GM12878 (cell line): ENCODE data around the gene LSM3. TPM values are rescaled to one million over a fixed set of nuclear protein-coding genes. Genes with fewer than 3 reads are reported as not detected.
A peak's percentile ranks its signal among the peaks of the same experiment; 100 is the strongest.

Source experiments
- ATAC-seq: fragments of 200-7000 bp; cut with Tn5 transposase; 3 replicates; pipeline ENCODE4 v1.9.1; 2020; ENCODE audit warnings: mild to moderate bottlenecking, moderate library complexity
- BruUV-seq: library from RNA; stranded (reverse); fragments of 400-500 nt; replicated peaks from 2 replicates; lab custom pipeline; 2021; lab: Mats Ljungman, UMichigan
- CTCF ChIA-PET: fragments of 300-600 bp; sonication (Branson Sonifier 250); formaldehyde crosslinking; extraction: SDS; loops from one replicate; lab custom pipeline; 2021; ENCODE audit warnings: inconsistent platforms; lab: Yijun Ruan, JAX
- POLR2A ChIA-PET: fragments of 350-600 bp; formaldehyde crosslinking; extraction: SDS; loops from one replicate; lab custom pipeline; 2021; ENCODE audit warnings: inconsistent platforms; lab: Charles Lee
- RAD21 ChIA-PET: fragments of 300-600 bp; sonication (Branson Sonifier 250); formaldehyde crosslinking; loops from one replicate; lab custom pipeline; 2023; ENCODE audit warnings: antibody characterized with exemption; ENCODE audit not compliant: unreplicated experiment; lab: Charles Lee
- SMC1A ChIA-PET: fragments of 300-600 bp; sonication (Branson Sonifier 250); formaldehyde crosslinking; loops from one replicate; lab custom pipeline; 2023; ENCODE audit not compliant: unreplicated experiment, uncharacterized antibody; lab: Charles Lee
- DNase-seq: peaks from one replicate; pipeline ENCODE4 v3.0.0-alpha.2; 2011; ENCODE audit warnings: low read depth, low spot score
- FAIRE-seq: peaks from 3 replicates; lab custom pipeline; 2011; peaks lifted over from hg19 to GRCh38; lab: Jason Lieb, UNC
- H2AFZ ChIP-seq: 2 replicates; pipeline ENCODE4 v1.6.0; 2011; ENCODE audit warnings: low read depth, low read length, control low read depth; ENCODE audit not compliant: control insufficient read depth
- H3K27ac ChIP-seq: 2 replicates; pipeline ENCODE4 v1.5.1; 2011; ENCODE audit warnings: control low read depth; ENCODE audit not compliant: control insufficient read depth, insufficient read depth
- H3K27me3 ChIP-seq, 2 experiments: replicated peaks in 1 of 2; 2 replicates each; pipeline versions ENCODE4 v1.6.0 to v1.6.1; 2011; ENCODE audit warnings: low read length in 1 of 2; ENCODE audit not compliant: control insufficient read depth in 2 of 2, insufficient read depth in 2 of 2
- H3K36me3 ChIP-seq, 2 experiments: 2 replicates each; pipeline ENCODE4 v1.5.1; 2011; ENCODE audit warnings: low read length in 1 of 2; ENCODE audit not compliant: control insufficient read depth in 2 of 2, insufficient read depth in 2 of 2
- H3K4me1 ChIP-seq: 2 replicates; pipeline ENCODE4 v1.6.1; 2011; ENCODE audit warnings: mild to moderate bottlenecking, low read length, moderate library complexity, mixed read lengths; ENCODE audit not compliant: control insufficient read depth, insufficient read depth
- H3K4me2 ChIP-seq: 2 replicates; pipeline ENCODE4 v1.6.0; 2011; ENCODE audit warnings: control low read depth; ENCODE audit not compliant: control insufficient read depth, insufficient read depth
- H3K4me3 ChIP-seq: fragments of 200-600 bp; sonication (generic); 2 replicates; pipeline ENCODE4 v1.5.1; 2016
- H3K79me2 ChIP-seq: 2 replicates; pipeline ENCODE4 v1.6.0; 2011; ENCODE audit warnings: low read length; ENCODE audit not compliant: control insufficient read depth, insufficient read depth
- H3K9ac ChIP-seq: 2 replicates; pipeline ENCODE4 v1.8.0; 2011; ENCODE audit warnings: low read length, control low read depth, mixed read lengths; ENCODE audit not compliant: control insufficient read depth, insufficient read depth
- H3K9me3 ChIP-seq: replicated peaks from 3 replicates; pipeline ENCODE4 v1.5.1; 2011; ENCODE audit warnings: mild to moderate bottlenecking, low read length; ENCODE audit not compliant: control insufficient read depth, insufficient read depth
- H4K20me1 ChIP-seq: 2 replicates; pipeline ENCODE4 v1.6.0; 2011; ENCODE audit not compliant: control insufficient read depth, insufficient read depth
- BHLHE40 ChIP-seq, 2 experiments: fragments of 450-650 bp in 1 of 2; IDR thresholded peaks; 2 replicates each; pipeline ENCODE4 v1.6.1; 2011 to 2017; ENCODE audit warnings: low read depth in 2 of 2, borderline replicate concordance in 1 of 2, improper control_type of control experiment in 1 of 2, low read length in 1 of 2, mild to moderate bottlenecking in 1 of 2
- CREM ChIP-seq: IDR thresholded peaks from 2 replicates; pipeline ENCODE4 v1.6.1; 2014; ENCODE audit warnings: antibody characterized with exemption, low read depth
- E2F4 ChIP-seq: IDR thresholded peaks from 2 replicates; pipeline ENCODE4 v1.6.1; 2012; ENCODE audit warnings: low read depth, low read length, improper control_type of control experiment
- EED ChIP-seq: sonication (generic); IDR thresholded peaks from 2 replicates; pipeline ENCODE4 v1.6.1; 2016; ENCODE audit warnings: antibody characterized with exemption, low read depth
- IRF4 ChIP-seq: IDR thresholded peaks from 2 replicates; pipeline ENCODE4 v1.6.1; 2011; ENCODE audit warnings: low read depth, low read length
- JUND ChIP-seq: IDR thresholded peaks from 2 replicates; pipeline ENCODE4 v1.6.1; 2012; ENCODE audit warnings: low read depth, mild to moderate bottlenecking, low read length, improper control_type of control experiment, moderate library complexity
- MYB ChIP-seq: fragments of 150-350 bp; IDR thresholded peaks from 2 replicates; pipeline ENCODE4 v1.6.1; 2014; ENCODE audit warnings: mild to moderate bottlenecking, low read depth, low read length, borderline replicate concordance
- NFYA ChIP-seq: IDR thresholded peaks from 2 replicates; pipeline ENCODE4 v1.6.1; 2011; ENCODE audit warnings: low read depth, mild to moderate bottlenecking, low read length, improper control_type of control experiment, borderline replicate concordance
- NR2C2 ChIP-seq: IDR thresholded peaks from 2 replicates; pipeline ENCODE4 v1.6.1; 2011; ENCODE audit warnings: borderline replicate concordance, low read depth; ENCODE audit not compliant: control insufficient read depth, insufficient read length
- PKNOX1 ChIP-seq: fragments of 450-650 bp; IDR thresholded peaks from 2 replicates; pipeline ENCODE4 v1.6.1; 2016; ENCODE audit warnings: mild to moderate bottlenecking
- SMC3 ChIP-seq: IDR thresholded peaks from 2 replicates; pipeline ENCODE4 v1.6.1; 2011; ENCODE audit warnings: low read length, improper control_type of control experiment, borderline replicate concordance
- TCF12 ChIP-seq: IDR thresholded peaks from 2 replicates; pipeline ENCODE4 v1.6.1; 2011; ENCODE audit warnings: low read depth, mild to moderate bottlenecking, low read length
- ZNF274 ChIP-seq: IDR thresholded peaks from one replicate; pipeline ENCODE4 v1.8.0; 2011; ENCODE audit not compliant: insufficient read length, insufficient read depth
- WGBS: methylation state at CpG from one replicate; pipeline ENCODE4 v1.1.6; 2016; ENCODE audit warnings: low lambda C conversion rate; ENCODE audit not compliant: insufficient replicate concordance, insufficient coverage; ENCODE audit errors: missing lambda C conversion rate; 5-methylcytosine and 5-hydroxymethylcytosine counted together
- in situ Hi-C: fragments of 300-500 bp; cut with MboI; formaldehyde crosslinking; loops from 9 replicates; pipeline ENCODE4 v1.14.3; 2018; ENCODE audit warnings: mixed read lengths
- intact Hi-C: fragments of 100-400 bp; cut with micrococcal nuclease; formaldehyde crosslinking; loops from one replicate; pipeline ENCODE4 v1.14.2; 2022; ENCODE audit not compliant: unreplicated experiment
- polyA plus RNA-seq, 11 experiments: library from polyadenylated mRNA; depleted of rRNA in 4 of 11; unstranded in 6 of 11; stranded (reverse) in 5 of 11; fragments of >200 nt; fragmentation: Nextera tagmentation in 4 of 11; fragmentation: Illumina TruSeq in 1 of 11; extraction: Ambion mirVana in 4 of 11; extraction: Trizol in 1 of 11; gene quantifications; 1 replicate in 1 of 11; 2 replicates in 10 of 11; pipeline versions ENCODE4 v1.2.1 to v1.2.3, GENCODE V29; 2011 to 2016; ENCODE audit warnings: inconsistent platforms in 2 of 11, missing spikeins in 2 of 11, low read depth in 1 of 11
- total RNA-seq, 4 experiments: library from RNA; depleted of rRNA in 3 of 4; stranded (reverse); fragments of >200 nt in 3 of 4; fragmentation: Illumina TruSeq in 1 of 4; extraction: Trizol in 1 of 4; gene quantifications; 2 replicates each; pipeline versions ENCODE4 v1.2.1 to v1.2.3, GENCODE V29; 2013 to 2021

LSM3 gene
- total and polyA plus RNA-seq, 10 of the 15 experiments (the other 5 are each of a cell fraction or from before 2014, with no cell fraction given) = 15.5 to 111 (median 29.1) TPM

GRCh38 chr3:14142567-14143270 lies 35.9 kb upstream of the LSM3 start:
- intact Hi-C loops (no loop called here), in situ Hi-C loops (no loop called here)
- Histone ChIP-seq H3K27ac (no peak overlapping the region), H2AFZ (no peak overlapping the region), H3K4me2 (no peak overlapping the region), H3K4me1 (peaks cover 16% of the 10 kb centered on the region), H3K79me2 (no peaks in the 10 kb centered on the region), H3K36me3 (peaks cover 8 to 11% of the 10 kb centered on the region in 2 experiments; a peak in 3 of 4 replicates), H3K27me3 (no peaks in the 10 kb centered on the region), H3K9ac (no peak overlapping the region), H4K20me1 (no peaks in the 10 kb centered on the region), H3K4me3 (no peak overlapping the region), H3K9me3 (no peaks in the 10 kb centered on the region)
- ChIA-PET POLR2A (interaction anchor here (2.9 kb wide), 1 partner anchor 17 kb away, joined by 10 read pairs; no protein-coding TSS in a partner anchor), CTCF (interaction anchor here (0.7 to 0.9 kb wide), 2 partner anchors 23 to 36 kb away, joined by 3 read pairs; partner anchors contain the start of genes LSM3 and XPC), RAD21 (no interaction called here), SMC1A (no interaction called here)
- FAIRE-seq (no peak), ATAC-seq (no peak), DNase-seq (no peak)
- TF ChIP-seq IRF4 (no peak), BHLHE40 (IDR thresholded peaks at IDR 0.05; ENCODE audit: borderline replicate concordance in 1 of 2, low read depth in 2 of 2, low read length in 1 of 2) (no peak), SMC3 (no peak), MYB (no peak), NFYA (no peak), CREM (no peak), JUND (no peak), PKNOX1 (no peak), TCF12 (no peak), NR2C2 (no peak), E2F4 (no peak), ZNF274 (no peak), EED (no peak)
- 81% methylated on average over 8 of the region's 8 CpGs for WGBS
- BruUV-seq = TSS peak; percentile 53
